Measurements from ENCODE around the gene JMJD1C.

DNA sequence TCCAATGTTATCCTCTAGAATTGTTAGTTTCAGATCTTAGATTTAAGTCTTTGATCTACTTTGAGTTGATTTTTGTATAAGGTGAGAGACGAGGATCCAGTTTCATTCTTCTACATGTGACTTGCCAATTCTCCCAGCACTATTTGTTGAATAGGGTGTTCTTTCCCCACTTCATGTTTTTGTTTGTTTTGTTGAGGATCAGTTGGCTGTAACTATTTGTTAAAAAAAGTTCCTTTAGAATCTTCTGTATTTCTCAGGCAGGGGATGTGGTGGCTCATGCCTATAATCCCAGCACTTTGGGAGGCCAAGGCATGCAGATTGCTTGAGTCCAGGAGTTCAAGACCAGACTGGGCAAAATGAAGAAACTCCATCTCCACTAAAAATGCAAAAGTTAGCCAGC is 151.8 kb downstream of the JMJD1C start:
- TF ChIP-seq, protein P1, sequence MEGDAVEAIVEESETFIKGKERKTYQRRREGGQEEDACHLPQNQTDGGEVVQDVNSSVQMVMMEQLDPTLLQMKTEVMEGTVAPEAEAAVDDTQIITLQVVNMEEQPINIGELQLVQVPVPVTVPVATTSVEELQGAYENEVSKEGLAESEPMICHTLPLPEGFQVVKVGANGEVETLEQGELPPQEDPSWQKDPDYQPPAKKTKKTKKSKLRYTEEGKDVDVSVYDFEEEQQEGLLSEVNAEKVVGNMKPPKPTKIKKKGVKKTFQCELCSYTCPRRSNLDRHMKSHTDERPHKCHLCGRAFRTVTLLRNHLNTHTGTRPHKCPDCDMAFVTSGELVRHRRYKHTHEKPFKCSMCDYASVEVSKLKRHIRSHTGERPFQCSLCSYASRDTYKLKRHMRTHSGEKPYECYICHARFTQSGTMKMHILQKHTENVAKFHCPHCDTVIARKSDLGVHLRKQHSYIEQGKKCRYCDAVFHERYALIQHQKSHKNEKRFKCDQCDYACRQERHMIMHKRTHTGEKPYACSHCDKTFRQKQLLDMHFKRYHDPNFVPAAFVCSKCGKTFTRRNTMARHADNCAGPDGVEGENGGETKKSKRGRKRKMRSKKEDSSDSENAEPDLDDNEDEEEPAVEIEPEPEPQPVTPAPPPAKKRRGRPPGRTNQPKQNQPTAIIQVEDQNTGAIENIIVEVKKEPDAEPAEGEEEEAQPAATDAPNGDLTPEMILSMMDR (IDR thresholded peaks at IDR 0.05): no peak
- TF ChIP-seq POLR2A (IDR thresholded peaks at IDR 0.05): no peak
- TF ChIP-seq EP300 (IDR thresholded peaks at IDR 0.05): no peak

Measured in ovary (tissue), 3 donors.